ENCODE measurements around the gene TBCD. TPM values are rescaled to one million over a fixed set of nuclear protein-coding genes. Genes with fewer than 3 reads are reported as not detected.
A peak's percentile ranks its signal among the peaks of the same experiment; 100 is the strongest.

Gene TBCD
- total RNA-seq, 5 donors from 2014 or later (not counting 1 experiment from before 2014, with no cell fraction given), result 94.4 to 262 (median 223) TPM

DNA sequence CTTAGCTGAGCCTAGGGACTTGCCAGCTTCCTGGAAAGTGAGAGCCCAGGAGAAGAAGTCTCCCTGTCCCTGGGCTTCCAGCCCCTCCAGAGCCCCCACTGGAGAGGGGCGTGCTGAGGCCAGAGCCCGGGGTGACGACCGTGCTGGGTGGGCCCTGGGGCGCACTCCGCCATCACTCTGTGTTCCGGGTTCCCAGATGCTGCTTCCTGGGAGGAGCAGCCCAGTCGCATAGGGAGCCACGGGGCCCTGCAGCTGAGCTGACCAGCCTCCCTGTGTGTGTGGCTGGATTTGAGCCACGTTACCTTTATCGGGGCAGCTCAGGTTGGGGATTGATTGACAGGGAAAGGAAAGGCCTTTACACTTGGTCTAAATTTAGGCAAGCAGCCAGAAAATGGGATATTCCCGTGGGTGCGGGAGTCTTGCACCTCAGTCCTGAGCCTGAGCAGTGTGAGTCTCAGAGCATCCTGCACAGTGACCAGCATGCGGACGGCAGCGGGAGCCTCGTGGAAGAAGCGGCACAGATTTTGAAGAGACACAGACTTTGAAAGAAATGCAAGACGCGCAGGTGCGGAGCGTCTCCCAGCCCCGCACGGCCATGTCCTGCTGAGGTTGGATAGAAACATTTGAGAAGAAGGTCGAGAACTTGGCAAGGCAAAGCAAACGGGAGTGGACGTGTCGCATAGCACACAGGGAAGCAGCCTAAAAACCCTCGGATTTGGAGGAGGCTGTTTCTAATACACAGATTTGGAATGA, 139.2 kb downstream of the TBCD start:
- no peaks in the 10 kb centered on the region for H3K27me3 ChIP-seq (replicated peaks in 1 of 2; ENCODE audit: control insufficient read depth in 2 of 2, extremely low read depth in 1 of 2, insufficient read depth in 2 of 2, low read length in 1 of 2)
- H3K36me3 ChIP-seq (ENCODE audit: control insufficient read depth in 2 of 2, extremely low read depth in 1 of 2, insufficient read depth in 1 of 2, low read length in 1 of 2), result peaks cover 9 to 33% of the 10 kb centered on the region in 2 donors
- Mint-ChIP-seq H3K36me3 (peaks cover 38% of the 10 kb centered on the region), H3K27ac (peak overlapping the region; percentile 79 to 80), H3K9me3 (no peaks in the 10 kb centered on the region), H3K4me1 (peaks cover 31 to 63% (median 56%) of the 10 kb centered on the region in 3 donors), H3K4me3 (no peak overlapping the region), H3K27me3 (no peaks in the 10 kb centered on the region)
- ATAC-seq (replicated peaks in 1 of 4) (no peak), DNase-seq (no peak)
- H3K4me1 ChIP-seq (ENCODE audit: control insufficient read depth in 1 of 2, extremely low read depth in 1 of 2, insufficient read depth in 2 of 2, low read length in 2 of 2), result peaks cover 19 to 37% of the 10 kb centered on the region in 2 experiments
- ChIA-PET CTCF (no interaction called here), POLR2A (no interaction called here)
- WGBS (ENCODE audit: insufficient coverage), result 96% methylated on average over 26 of the region's 29 CpGs
- H3K4me3 ChIP-seq (ENCODE audit: control insufficient read depth in 1 of 2, extremely low read depth in 1 of 2, low read length in 1 of 2), result no peak overlapping the region
- no peaks in the 10 kb centered on the region for H3K9me3 ChIP-seq
- H3K27ac ChIP-seq (ENCODE audit: low read length), result no peak overlapping the region

DNA sequence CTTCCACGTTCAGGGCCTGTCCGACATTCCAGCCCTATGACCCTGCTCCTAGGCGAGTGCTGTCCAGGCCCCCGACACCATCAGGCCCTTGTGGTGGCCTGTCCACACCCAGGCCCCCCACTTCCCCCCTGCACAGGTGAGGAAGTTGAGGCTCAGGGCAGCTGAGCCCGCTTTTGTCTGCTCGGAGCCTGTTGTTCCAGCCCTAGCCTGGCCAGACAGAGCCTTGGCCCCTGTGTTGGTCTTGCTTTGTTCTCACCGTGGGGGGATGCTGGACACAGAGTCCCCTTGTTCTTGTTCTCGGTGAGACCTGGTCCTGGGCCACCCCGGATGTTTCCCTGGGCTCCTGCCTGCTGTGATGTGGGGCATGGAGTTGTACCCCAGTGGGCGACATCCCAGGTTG, 140.0 kb downstream of the TBCD start:
- WGBS (ENCODE audit: insufficient coverage), result 98% methylated on average over 10 of the region's 10 CpGs
- POLR2A ChIA-PET, result no interaction called here
- H3K36me3 Mint-ChIP-seq, result peaks cover 38% of the 10 kb centered on the region
- CTCF ChIA-PET, result no interaction called here
- peaks cover 29 to 59% (median 52%) of the 10 kb centered on the region in 3 donors for H3K4me1 Mint-ChIP-seq
- no peaks in the 10 kb centered on the region for H3K27me3 Mint-ChIP-seq
- DNase-seq (no peak), ATAC-seq (replicated peaks in 1 of 4) (no peak)
- H3K4me3 Mint-ChIP-seq, result peak overlapping the region in 1 of 3 donors; percentile 25
- H3K27ac Mint-ChIP-seq, result peak overlapping the region in 1 of 2 donors; percentile 93
- Histone ChIP-seq H3K36me3 (ENCODE audit: control insufficient read depth in 2 of 2, extremely low read depth in 1 of 2, insufficient read depth in 1 of 2, low read length in 1 of 2) (peaks cover 9 to 34% of the 10 kb centered on the region in 2 donors), H3K4me3 (ENCODE audit: control insufficient read depth in 1 of 2, extremely low read depth in 1 of 2, low read length in 1 of 2) (no peak overlapping the region), H3K27me3 (replicated peaks in 1 of 2; ENCODE audit: control insufficient read depth in 2 of 2, extremely low read depth in 1 of 2, insufficient read depth in 2 of 2, low read length in 1 of 2) (no peaks in the 10 kb centered on the region), H3K9me3 (no peaks in the 10 kb centered on the region), H3K27ac (ENCODE audit: low read length) (no peak overlapping the region), H3K4me1 (ENCODE audit: control insufficient read depth in 1 of 2, extremely low read depth in 1 of 2, insufficient read depth in 2 of 2, low read length in 2 of 2) (peaks cover 17 to 35% of the 10 kb centered on the region in 2 experiments)
- H3K9me3 Mint-ChIP-seq, result no peaks in the 10 kb centered on the region

DNA sequence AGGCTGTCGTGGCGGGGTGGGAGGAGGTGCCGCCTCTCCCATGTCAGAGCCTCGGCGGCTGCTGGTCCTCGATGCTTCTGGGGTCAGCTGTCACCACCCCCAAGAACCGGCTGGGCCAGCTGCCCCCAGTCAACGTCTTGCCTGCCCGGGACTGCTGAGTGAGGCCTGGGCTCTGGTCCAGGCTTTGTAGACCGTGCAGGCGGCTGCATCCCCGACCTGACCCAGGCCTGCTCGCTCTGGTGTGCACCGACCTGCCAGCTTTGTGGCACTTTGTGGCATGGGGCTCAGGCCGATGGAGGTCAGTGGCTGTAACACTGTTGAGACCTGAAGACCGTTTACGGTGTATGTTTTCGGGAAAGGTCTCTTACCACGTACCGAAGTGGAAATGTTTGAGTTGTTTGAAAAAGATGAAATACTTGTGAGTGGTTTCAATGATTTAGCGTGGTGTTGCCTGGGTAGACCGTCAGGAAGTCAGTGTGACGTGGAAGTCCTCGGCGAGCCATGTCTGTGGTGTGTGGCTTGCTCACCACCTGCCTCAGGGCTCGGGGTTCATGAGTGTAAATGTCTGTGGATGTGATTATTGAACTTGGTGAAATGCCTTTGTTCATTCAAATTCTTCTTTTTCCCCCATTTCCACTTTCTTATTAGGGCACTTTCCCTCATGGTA, 141.2 kb downstream of the TBCD start:
- Histone ChIP-seq H3K36me3 (ENCODE audit: control insufficient read depth in 2 of 2, extremely low read depth in 1 of 2, insufficient read depth in 1 of 2, low read length in 1 of 2) (peaks cover 9 to 34% of the 10 kb centered on the region in 2 donors), H3K4me1 (ENCODE audit: control insufficient read depth in 1 of 2, extremely low read depth in 1 of 2, insufficient read depth in 2 of 2, low read length in 2 of 2) (peaks cover 17 to 35% of the 10 kb centered on the region in 2 experiments), H3K27me3 (replicated peaks in 1 of 2; ENCODE audit: control insufficient read depth in 2 of 2, extremely low read depth in 1 of 2, insufficient read depth in 2 of 2, low read length in 1 of 2) (no peaks in the 10 kb centered on the region), H3K4me3 (ENCODE audit: control insufficient read depth in 1 of 2, extremely low read depth in 1 of 2, low read length in 1 of 2) (no peak overlapping the region), H3K27ac (ENCODE audit: low read length) (peak overlapping the region; percentile 48), H3K9me3 (no peaks in the 10 kb centered on the region)
- Mint-ChIP-seq H3K36me3 (peaks cover 28% of the 10 kb centered on the region), H3K4me1 (peaks cover 22 to 50% (median 42%) of the 10 kb centered on the region in 3 donors), H3K27ac (peak overlapping the region; percentile 88 to 93), H3K27me3 (no peaks in the 10 kb centered on the region), H3K9me3 (no peaks in the 10 kb centered on the region), H3K4me3 (peak overlapping the region; percentile 41 to 71 (median 71))
- ChIA-PET CTCF (no interaction called here), POLR2A (no interaction called here)
- WGBS (ENCODE audit: insufficient coverage), result 47% methylated on average over 20 of the region's 26 CpGs
- peak; percentile 40 to 89 (median 80) for DNase-seq
- peak; percentile 97 to 100 (median 99) for ATAC-seq (replicated peaks in 1 of 4)

- H3K4me3 Mint-ChIP-seq, result peak overlapping the region; percentile 41 to 71 (median 71)
- H3K4me3 ChIP-seq (ENCODE audit: control insufficient read depth in 1 of 2, extremely low read depth in 1 of 2, low read length in 1 of 2), result peak overlapping the region in 1 of 2 donors; percentile 22
- H3K9me3 ChIP-seq, result no peaks in the 10 kb centered on the region
- peak in 2 of 35 experiments; percentile 26 to 33 for DNase-seq
- H3K4me1 Mint-ChIP-seq, result peaks cover 22 to 49% (median 45%) of the 10 kb centered on the region in 3 donors
- no peaks in the 10 kb centered on the region for H3K27me3 ChIP-seq (replicated peaks in 1 of 2; ENCODE audit: control insufficient read depth in 2 of 2, extremely low read depth in 1 of 2, insufficient read depth in 2 of 2, low read length in 1 of 2)
- H3K9me3 Mint-ChIP-seq, result no peaks in the 10 kb centered on the region
- 45% methylated on average over 5 of the region's 10 CpGs for WGBS (ENCODE audit: insufficient coverage)
- ATAC-seq (replicated peaks in 1 of 4), result peak in 1 of 4 experiments; percentile 18
- H3K27ac ChIP-seq (ENCODE audit: low read length), result peak overlapping the region; percentile 48
- H3K27me3 Mint-ChIP-seq, result no peaks in the 10 kb centered on the region
- peaks cover 17 to 35% of the 10 kb centered on the region in 2 experiments for H3K4me1 ChIP-seq (ENCODE audit: control insufficient read depth in 1 of 2, extremely low read depth in 1 of 2, insufficient read depth in 2 of 2, low read length in 2 of 2)
- H3K27ac Mint-ChIP-seq, result peak overlapping the region; percentile 88 to 93
- peaks cover 11 to 38% of the 10 kb centered on the region in 2 donors for H3K36me3 ChIP-seq (ENCODE audit: control insufficient read depth in 2 of 2, extremely low read depth in 1 of 2, insufficient read depth in 1 of 2, low read length in 1 of 2)
- ChIA-PET POLR2A (no interaction called here), CTCF (no interaction called here)
- H3K36me3 Mint-ChIP-seq, result peaks cover 33% of the 10 kb centered on the region
These were observed 141.9 kb downstream of the TBCD start for GRCh38 chr17:82893779-82894178.

DNA sequence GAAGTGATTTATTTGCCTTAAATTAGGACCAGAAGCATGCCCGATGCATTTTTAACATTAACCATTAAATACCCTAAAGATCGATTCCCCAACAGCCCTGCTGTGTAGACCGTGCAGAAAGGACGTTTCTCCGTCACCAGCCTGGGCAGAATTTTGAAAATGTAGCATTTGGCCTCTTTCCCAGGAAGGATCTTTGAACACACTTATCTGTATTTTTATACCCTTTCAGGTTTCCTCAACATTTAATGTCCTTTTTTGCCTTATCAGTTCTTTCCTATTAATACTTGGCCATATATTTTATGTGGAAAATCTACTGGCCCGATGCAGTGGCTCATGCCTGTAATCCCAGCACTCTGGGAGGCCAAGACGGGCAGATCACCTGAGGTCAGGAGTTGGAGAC, 142.5 kb downstream of the TBCD start:
- no peak overlapping the region for H3K4me3 ChIP-seq (ENCODE audit: control insufficient read depth in 1 of 2, extremely low read depth in 1 of 2, low read length in 1 of 2)

DNA sequence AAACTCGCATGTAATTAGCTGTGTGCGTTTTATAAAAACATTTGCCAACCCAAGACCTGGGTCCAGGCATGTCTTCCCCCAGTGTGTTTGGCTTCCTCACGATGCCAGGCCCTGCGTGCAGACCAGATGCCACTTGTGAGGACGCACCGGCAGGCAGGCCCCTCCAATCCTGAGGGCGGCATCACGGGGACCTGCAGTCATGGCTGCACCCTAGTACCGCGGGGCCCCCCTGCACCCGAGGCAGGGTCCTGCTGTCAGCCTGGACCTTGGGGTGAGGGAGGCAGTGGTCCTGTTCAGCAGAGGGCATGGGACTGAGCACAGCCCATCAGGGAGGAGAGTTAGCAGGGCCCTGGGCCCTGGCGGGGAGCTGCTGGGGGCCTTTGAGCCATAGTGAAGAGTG, 143.2 kb downstream of the TBCD start:
- Histone ChIP-seq H3K4me3 (ENCODE audit: control insufficient read depth in 1 of 2, extremely low read depth in 1 of 2, low read length in 1 of 2) (no peak overlapping the region), H3K9me3 (no peaks in the 10 kb centered on the region), H3K4me1 (ENCODE audit: control insufficient read depth in 1 of 2, extremely low read depth in 1 of 2, insufficient read depth in 2 of 2, low read length in 2 of 2) (peaks cover 17 to 35% of the 10 kb centered on the region in 2 experiments), H3K36me3 (ENCODE audit: control insufficient read depth in 2 of 2, extremely low read depth in 1 of 2, insufficient read depth in 1 of 2, low read length in 1 of 2) (peaks cover 10 to 33% of the 10 kb centered on the region in 2 donors), H3K27me3 (replicated peaks in 1 of 2; ENCODE audit: control insufficient read depth in 2 of 2, extremely low read depth in 1 of 2, insufficient read depth in 2 of 2, low read length in 1 of 2) (no peaks in the 10 kb centered on the region), H3K27ac (ENCODE audit: low read length) (no peak overlapping the region)
- Mint-ChIP-seq H3K27ac (peak overlapping the region in 1 of 2 donors; percentile 48), H3K36me3 (peaks cover 30% of the 10 kb centered on the region), H3K4me1 (peaks cover 22 to 49% (median 48%) of the 10 kb centered on the region in 3 donors), H3K9me3 (no peaks in the 10 kb centered on the region), H3K4me3 (no peak overlapping the region), H3K27me3 (no peaks in the 10 kb centered on the region)
- CTCF ChIA-PET, result no interaction called here
- 95% methylated on average over 12 of the region's 12 CpGs for WGBS (ENCODE audit: insufficient coverage)
- ATAC-seq (replicated peaks in 1 of 4) (no peak), DNase-seq (no peak)
- POLR2A ChIA-PET, result no interaction called here

More for the DNA sequence above, 142.5 kb downstream of the TBCD start:
- Histone ChIP-seq H3K27ac (ENCODE audit: low read length) (peak overlapping the region; percentile 48), H3K27me3 (replicated peaks in 1 of 2; ENCODE audit: control insufficient read depth in 2 of 2, extremely low read depth in 1 of 2, insufficient read depth in 2 of 2, low read length in 1 of 2) (no peaks in the 10 kb centered on the region), H3K4me1 (ENCODE audit: control insufficient read depth in 1 of 2, extremely low read depth in 1 of 2, insufficient read depth in 2 of 2, low read length in 2 of 2) (peaks cover 17 to 35% of the 10 kb centered on the region in 2 experiments), H3K9me3 (no peaks in the 10 kb centered on the region), H3K36me3 (ENCODE audit: control insufficient read depth in 2 of 2, extremely low read depth in 1 of 2, insufficient read depth in 1 of 2, low read length in 1 of 2) (peaks cover 16 to 40% of the 10 kb centered on the region in 2 donors)
- DNase-seq (no peak), ATAC-seq (replicated peaks in 1 of 4) (no peak)
- ChIA-PET CTCF (no interaction called here), POLR2A (no interaction called here)
- H3K27ac Mint-ChIP-seq, result peak overlapping the region; percentile 88 to 93
- peaks cover 22 to 49% (median 45%) of the 10 kb centered on the region in 3 donors for H3K4me1 Mint-ChIP-seq
- no peaks in the 10 kb centered on the region for H3K27me3 Mint-ChIP-seq
- no peaks in the 10 kb centered on the region for H3K9me3 Mint-ChIP-seq
- WGBS (ENCODE audit: insufficient coverage), result 96% methylated on average over 5 of the region's 7 CpGs
- peak overlapping the region in 2 of 3 donors; percentile 71 for H3K4me3 Mint-ChIP-seq
- H3K36me3 Mint-ChIP-seq, result peaks cover 36% of the 10 kb centered on the region
